Ishikawa (cell line): ENCODE results near the gene COL12A1.

Experiments
- CEBPB ChIP-seq: IDR thresholded peaks from 2 replicates; pipeline ENCODE4 v1.6.1; 2012
- CREB1 ChIP-seq: IDR thresholded peaks from 2 replicates; pipeline ENCODE4 v1.6.1; 2012; ENCODE audit warnings: low read depth
- EGR1 ChIP-seq: IDR thresholded peaks from 2 replicates; pipeline ENCODE4 v1.6.1; 2012
- EP300 ChIP-seq: IDR thresholded peaks from 2 replicates; pipeline ENCODE4 v1.6.1; 2012; ENCODE audit warnings: borderline replicate concordance
- FOXM1 ChIP-seq: IDR thresholded peaks from 2 replicates; pipeline ENCODE4 v1.6.1; 2012; ENCODE audit warnings: low read depth, borderline replicate concordance
- MAX ChIP-seq: IDR thresholded peaks from 2 replicates; pipeline ENCODE4 v1.6.1; 2012
- NFIC ChIP-seq: IDR thresholded peaks from 2 replicates; pipeline ENCODE4 v1.6.1; 2012
- RAD21 ChIP-seq: IDR thresholded peaks from 2 replicates; pipeline ENCODE4 v1.6.1; 2012; ENCODE audit warnings: low read depth
- REST ChIP-seq: IDR thresholded peaks from 2 replicates; pipeline ENCODE4 v1.6.1; 2012; ENCODE audit warnings: low read depth, mild to moderate bottlenecking
- TAF1 ChIP-seq: IDR thresholded peaks from 2 replicates; pipeline ENCODE4 v1.6.1; 2012; ENCODE audit warnings: low read depth, mild to moderate bottlenecking
- TCF12 ChIP-seq: IDR thresholded peaks from 2 replicates; pipeline ENCODE4 v1.6.1; 2012; ENCODE audit warnings: low read depth
- TEAD4 ChIP-seq: IDR thresholded peaks from 2 replicates; pipeline ENCODE4 v1.6.1; 2012
- USF1 ChIP-seq: IDR thresholded peaks from 2 replicates; pipeline ENCODE4 v1.6.1; 2012
- YY1 ChIP-seq: IDR thresholded peaks from 2 replicates; pipeline ENCODE4 v1.6.1; 2012; ENCODE audit warnings: low read depth
- ZBTB7A ChIP-seq: IDR thresholded peaks from 2 replicates; pipeline ENCODE4 v1.6.1; 2012; ENCODE audit warnings: low read depth

The COL12A1 gene

GRCh38 chr6:75085931-75086635 lies 119.8 kb downstream of the COL12A1 start:
- TF ChIP-seq RAD21 (no peak), CEBPB (no peak), TAF1 (no peak), ZBTB7A (no peak), MAX (no peak), NFIC (no peak), USF1 (no peak), FOXM1 (no peak), EP300 (no peak), TCF12 (no peak), YY1 (no peak), TEAD4 (no peak), REST (no peak), EGR1 (no peak), CREB1 (no peak)

- TF ChIP-seq ZBTB7A (no peak), CREB1 (no peak), CEBPB (no peak), YY1 (no peak), REST (no peak), TEAD4 (no peak), RAD21 (no peak), USF1 (no peak), NFIC (no peak), TAF1 (no peak), EGR1 (no peak), FOXM1 (no peak), MAX (no peak), TCF12 (no peak), EP300 (no peak)
These were observed 120.9 kb downstream of the COL12A1 start for GRCh38 chr6:75084872-75085381.

- TF ChIP-seq FOXM1 (no peak), TEAD4 (no peak), TAF1 (no peak), CREB1 (no peak), CEBPB (no peak)
These were observed 121.8 kb downstream of the COL12A1 start for GRCh38 chr6:75084018-75084417.

GRCh38 chr6:75081921-75082320 lies 123.9 kb downstream of the COL12A1 start:
- TF ChIP-seq CEBPB (no peak), TEAD4 (no peak), FOXM1 (no peak), TCF12 (no peak), RAD21 (no peak), YY1 (no peak), CREB1 (no peak), EP300 (no peak), ZBTB7A (no peak), MAX (no peak), EGR1 (no peak), TAF1 (no peak), USF1 (no peak), NFIC (no peak)

- TF ChIP-seq REST (no peak), TEAD4 (no peak), CREB1 (no peak), CEBPB (no peak), MAX (no peak), NFIC (no peak), EGR1 (no peak), RAD21 (no peak), EP300 (no peak), USF1 (no peak), YY1 (no peak), FOXM1 (no peak), TCF12 (no peak), ZBTB7A (no peak), TAF1 (no peak)
These were observed 124.8 kb downstream of the COL12A1 start for GRCh38 chr6:75081047-75081446.
